CD4-positive, alpha-beta T cell treated with Interleukin-21 for 1 hour (primary cell): ENCODE results near the gene SIRPA.

ENCODE experiments used
- DNase-seq: peaks from one replicate; pipeline ENCODE4 v3.0.0-alpha.2; 2020

The SIRPA gene

DNA sequence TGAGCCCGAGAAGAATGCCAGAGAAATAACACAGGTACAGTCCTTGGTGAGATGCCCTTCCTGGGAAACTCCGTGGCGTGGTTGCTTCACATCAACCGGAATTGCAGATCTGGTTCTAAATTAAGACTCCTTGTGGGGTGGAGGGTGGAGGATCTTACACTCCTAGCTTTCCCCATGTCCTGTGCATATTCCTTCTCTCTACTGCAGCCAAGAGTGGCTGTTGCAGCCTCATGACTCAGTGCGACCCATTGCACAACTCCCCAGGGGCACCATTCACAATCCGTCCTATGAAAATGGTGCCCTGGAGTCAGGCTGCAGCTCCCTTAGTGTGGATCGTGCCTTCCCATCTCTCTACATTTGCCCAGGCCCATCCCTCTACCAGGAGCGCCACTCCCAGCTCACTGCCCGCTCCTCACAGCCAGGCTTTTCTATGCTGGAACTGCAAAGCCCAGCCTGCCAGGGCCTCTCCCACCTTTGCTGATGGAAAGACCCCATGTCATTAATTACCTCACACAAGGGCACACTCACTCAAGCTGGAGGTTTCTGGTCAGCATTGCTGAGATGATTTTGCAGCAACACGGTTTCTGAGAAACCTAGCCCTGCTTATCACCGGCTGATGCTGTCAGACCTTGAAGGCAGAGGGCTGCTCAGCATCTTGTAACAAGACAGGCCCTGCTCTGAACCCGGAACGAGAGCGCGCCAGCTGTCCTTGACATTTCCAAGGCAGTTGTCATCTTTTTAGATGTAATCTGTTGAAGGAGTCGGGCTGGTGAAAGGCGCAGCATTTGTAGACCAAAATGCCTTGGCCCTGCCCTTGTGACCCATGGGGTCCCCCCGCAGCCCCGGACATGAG is 39.7 kb downstream of the SIRPA start:
- no peak for DNase-seq

DNA sequence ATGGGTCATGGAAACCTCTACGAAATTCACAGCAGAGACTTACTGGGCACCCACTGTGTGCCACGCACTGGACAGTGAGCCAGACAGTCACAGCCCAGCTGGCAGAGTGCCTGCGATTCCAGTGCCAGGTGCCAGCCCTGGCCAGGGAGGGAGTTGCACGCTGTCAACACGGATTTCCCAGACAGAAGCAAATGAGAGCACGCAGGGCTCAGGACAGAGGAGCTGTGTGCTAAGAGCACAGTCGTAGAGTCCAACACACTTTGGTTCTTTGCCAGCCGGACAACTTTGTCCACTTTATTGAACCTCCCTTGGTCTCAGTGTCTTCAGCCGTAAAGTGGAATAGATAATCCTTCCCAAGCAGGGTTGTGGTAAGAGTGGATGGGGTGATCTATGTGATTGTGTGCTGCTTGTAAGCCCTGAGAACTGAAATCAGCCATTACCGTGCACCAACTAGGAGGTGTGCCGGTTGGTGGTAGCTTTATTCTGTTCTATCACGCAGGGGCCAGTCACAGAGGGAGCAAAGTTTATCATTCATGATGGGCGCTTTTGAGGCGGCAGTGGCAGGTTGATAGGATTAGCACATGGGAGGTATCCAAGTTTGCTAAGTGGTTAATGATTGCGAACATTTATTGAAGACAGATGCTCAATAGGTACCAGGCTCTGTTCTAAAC is 40.6 kb downstream of the SIRPA start:
- no peak for DNase-seq

DNA sequence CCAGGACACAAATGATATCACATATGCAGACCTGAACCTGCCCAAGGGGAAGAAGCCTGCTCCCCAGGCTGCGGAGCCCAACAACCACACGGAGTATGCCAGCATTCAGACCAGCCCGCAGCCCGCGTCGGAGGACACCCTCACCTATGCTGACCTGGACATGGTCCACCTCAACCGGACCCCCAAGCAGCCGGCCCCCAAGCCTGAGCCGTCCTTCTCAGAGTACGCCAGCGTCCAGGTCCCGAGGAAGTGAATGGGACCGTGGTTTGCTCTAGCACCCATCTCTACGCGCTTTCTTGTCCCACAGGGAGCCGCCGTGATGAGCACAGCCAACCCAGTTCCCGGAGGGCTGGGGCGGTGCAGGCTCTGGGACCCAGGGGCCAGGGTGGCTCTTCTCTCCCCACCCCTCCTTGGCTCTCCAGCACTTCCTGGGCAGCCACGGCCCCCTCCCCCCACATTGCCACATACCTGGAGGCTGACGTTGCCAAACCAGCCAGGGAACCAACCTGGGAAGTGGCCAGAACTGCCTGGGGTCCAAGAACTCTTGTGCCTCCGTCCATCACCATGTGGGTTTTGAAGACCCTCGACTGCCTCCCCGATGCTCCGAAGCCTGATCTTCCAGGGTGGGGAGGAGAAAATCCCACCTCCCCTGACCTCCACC is 42.2 kb downstream of the SIRPA start:
- DNase-seq: no peak

DNA sequence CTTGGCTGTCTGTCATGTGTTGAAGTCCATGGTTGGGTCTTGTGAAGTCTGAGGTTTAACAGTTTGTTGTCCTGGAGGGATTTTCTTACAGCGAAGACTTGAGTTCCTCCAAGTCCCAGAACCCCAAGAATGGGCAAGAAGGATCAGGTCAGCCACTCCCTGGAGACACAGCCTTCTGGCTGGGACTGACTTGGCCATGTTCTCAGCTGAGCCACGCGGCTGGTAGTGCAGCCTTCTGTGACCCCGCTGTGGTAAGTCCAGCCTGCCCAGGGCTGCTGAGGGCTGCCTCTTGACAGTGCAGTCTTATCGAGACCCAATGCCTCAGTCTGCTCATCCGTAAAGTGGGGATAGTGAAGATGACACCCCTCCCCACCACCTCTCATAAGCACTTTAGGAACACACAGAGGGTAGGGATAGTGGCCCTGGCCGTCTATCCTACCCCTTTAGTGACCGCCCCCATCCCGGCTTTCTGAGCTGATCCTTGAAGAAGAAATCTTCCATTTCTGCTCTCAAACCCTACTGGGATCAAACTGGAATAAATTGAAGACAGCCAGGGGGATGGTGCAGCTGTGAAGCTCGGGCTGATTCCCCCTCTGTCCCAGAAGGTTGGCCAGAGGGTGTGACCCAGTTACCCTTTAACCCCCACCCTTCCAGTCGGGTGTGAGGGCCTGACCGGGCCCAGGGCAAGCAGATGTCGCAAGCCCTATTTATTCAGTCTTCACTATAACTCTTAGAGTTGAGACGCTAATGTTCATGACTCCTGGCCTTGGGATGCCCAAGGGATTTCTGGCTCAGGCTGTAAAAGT is 43.5 kb downstream of the SIRPA start:
- DNase-seq: no peak

DNA sequence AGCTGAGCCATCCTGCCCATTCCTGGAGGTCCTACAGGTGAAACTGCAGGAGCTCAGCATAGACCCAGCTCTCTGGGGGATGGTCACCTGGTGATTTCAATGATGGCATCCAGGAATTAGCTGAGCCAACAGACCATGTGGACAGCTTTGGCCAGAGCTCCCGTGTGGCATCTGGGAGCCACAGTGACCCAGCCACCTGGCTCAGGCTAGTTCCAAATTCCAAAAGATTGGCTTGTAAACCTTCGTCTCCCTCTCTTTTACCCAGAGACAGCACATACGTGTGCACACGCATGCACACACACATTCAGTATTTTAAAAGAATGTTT is 44.0 kb downstream of the SIRPA start:
- no peak for DNase-seq

DNA sequence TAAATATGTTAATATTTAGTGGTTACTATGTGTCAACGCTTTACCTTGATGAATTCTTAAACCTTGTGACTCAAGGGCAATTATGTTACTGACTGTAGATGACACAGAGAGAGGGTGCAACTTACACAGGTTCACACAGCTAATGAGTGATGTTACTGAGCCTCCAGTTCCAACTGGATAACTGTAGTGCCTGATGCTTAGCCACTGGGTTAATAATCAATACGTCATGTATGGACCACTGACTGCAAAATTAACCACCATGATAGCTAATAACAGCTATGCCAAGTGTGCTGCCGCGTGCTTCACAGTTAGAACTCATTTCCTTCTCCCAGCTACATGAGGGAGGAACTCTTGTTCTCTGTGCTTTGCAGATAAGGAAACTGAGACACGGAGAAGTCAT is 45.4 kb downstream of the SIRPA start:
- no peak for DNase-seq

DNA sequence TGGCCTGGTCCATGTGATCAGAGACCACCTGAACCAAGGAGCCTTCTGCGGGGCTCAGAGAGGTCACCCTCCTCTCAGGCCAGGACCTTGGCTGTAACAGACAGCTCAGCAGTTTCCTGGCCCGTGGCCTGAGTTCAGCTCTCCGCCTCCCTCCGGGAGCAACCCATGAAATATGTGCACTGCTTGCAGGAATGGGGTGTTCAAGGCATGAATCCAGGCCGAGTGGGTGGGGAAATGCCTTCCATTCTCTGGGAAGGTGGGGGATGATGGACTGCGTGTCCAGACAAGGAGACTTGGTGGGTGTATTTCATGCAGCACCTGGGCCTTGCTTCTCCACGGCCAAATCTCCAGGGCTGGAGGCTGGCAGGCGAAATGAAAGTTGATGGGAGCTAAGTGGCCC is 46.0 kb downstream of the SIRPA start:
- DNase-seq: no peak

DNA sequence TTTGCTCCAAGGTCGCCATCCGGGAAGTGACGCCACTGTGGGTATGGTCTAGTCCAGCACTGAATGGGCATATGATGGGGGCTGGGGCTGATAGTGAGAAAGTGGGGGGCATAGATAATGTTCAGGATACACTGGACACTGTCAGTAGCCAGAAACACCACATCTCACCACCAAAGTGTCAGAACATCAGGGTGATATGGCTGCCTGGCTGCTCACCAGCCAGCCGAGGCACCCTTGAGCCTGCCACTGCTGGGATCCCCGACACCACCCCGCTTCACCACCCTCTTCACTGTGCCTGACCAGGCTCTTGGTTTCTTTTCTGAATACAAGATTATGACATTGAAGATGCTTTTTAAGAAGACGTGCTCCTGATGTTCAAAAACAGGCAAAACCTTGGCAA is 46.9 kb downstream of the SIRPA start:
- DNase-seq: no peak

DNA sequence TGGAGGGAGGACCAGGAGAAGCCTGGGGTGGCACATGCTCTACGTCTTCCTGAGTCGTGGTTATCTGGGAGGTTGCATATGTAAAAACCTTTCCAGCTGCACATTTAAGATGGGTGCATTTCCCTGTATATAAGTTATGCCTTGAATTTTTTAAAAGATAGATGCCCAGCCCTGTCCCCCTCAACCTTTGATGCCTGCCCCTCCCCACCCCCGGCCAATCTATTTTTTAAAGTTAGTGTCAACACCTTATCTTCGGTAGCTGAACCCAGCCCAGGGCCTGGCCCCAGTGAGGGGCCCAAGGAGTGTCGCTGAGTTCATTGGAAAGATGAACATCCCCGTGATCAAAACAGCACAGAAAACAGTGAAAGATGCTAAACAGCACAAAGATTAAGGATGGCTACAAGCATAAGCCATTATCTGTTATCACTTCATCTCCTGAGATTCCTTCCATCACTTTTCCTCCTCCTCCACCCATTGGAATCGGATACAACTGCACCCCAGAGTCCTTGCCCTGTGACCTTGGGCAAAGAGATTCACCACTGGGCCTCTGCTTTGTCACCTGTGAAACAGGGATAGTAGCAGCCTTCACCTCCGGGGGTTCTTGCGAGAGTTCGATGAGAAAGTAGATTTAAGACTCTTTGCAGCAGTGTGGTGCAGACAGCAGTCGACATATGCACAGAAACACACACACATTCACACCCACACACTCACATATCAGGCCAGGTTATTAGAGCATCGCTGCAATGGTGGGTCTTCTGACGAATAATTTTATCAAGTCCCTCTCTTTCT is 47.5 kb downstream of the SIRPA start:
- no peak for DNase-seq

DNA sequence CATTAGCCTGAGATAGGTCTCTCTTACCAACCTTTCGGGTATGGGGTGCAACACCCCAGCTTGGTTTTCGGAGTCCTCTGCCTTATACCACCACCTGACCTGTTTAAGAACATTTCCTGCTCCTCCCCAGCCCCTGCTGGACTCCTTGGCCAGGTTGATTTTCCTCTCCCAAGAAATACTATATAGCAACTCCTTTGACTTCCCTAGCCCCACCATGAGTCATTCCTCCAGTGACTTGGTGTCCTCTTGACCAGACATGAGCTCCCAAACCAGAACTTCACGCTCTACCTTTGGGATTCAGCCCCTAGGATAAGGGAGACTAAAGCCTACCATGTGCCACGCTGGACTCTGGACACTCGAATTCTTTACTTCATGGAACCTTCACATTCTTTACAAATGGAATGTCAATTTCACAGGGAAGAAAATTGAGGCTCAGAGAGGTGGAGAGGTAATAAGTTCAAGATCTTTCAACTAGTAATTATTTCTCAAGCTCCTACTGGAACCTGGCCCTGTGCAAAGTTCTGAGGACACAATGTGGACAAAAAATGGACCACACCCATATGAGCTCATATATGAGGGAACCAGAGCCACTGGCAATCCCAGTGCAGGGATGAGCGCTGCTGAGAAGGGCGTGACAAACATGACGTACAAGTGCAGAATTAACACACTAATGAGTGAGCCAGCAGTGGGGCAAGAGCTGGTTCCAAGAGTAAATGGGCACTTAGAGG is 48.2 kb downstream of the SIRPA start:
- peak; percentile 17 for DNase-seq

DNA sequence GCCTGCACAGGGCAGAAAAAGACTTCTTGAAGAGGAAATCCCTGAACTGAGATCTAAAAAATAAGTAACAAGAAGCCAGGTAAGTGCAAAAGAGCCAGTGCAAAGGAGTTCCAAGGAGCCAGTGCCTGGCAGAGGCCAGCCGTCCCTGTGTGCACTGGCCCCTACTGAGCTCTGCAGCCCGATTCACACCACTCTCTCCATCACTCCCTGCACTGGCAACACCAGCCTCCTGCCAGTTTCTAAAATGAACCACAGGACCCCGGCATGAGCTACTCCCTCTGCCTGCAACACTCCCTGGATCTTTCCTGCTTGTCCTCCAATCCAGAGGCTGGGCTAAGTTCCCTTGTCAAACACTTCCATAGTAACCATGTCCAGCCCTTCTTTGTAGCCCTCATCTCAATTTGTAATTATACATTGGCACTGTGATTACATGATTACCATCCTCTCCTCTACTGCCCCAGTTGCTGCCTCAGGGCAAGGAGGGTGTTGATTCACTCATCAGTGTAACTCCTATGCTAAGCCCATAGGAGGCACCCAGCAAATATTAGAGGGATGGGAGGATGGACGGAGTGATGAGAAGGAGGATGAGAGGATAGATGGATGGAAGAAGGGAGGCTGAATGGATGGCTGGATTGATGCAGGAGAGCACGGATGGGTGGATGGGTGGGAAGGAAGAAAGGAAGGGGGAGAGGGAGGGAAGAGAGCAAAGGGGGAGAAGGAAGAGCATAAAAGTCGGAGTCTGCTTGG is 49.3 kb downstream of the SIRPA start:
- no peak for DNase-seq

DNA sequence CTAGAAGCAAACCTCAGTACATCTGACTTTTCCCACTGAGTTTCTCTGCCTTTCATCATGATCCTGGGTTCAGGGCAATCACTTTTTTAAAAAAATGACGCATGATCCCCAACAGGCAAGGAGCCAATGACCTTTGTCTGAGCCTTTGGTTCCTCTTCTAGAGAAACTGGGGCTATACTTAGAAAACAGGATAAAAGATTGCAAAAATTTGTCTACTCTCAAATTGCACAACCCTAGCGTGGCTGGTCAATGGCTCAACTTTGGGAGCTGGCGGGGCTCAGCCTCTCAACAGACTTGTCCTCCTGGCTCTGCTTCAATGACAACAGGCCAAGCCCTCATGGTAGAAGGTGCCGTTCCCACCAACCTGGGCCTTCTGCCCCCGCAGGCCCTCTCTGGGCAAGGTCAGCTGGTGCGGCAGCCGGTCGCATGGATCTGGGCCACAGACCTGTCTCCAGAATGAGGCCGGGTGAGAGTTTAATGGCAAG is 50.0 kb downstream of the SIRPA start:
- DNase-seq: peak; percentile 19

DNA sequence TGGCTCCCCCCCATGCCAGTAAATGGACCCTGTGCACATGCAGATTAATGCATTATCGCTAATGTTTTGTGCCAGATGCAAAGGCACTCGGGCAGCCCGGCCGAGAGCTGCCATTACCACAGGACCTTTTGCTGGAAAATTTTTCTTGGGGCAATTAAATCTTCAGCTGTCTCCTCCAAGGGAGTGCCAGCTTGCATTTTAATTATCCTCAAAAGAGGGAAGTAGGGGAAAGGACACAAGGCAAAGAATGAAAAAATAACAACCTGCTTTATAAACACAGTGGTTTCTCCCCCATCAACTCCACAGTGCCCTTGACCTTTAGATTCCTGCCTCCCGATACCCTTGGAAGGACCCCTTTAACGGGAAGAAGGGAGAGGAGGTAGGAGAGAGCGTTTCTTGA is 50.5 kb downstream of the SIRPA start:
- no peak for DNase-seq

DNA sequence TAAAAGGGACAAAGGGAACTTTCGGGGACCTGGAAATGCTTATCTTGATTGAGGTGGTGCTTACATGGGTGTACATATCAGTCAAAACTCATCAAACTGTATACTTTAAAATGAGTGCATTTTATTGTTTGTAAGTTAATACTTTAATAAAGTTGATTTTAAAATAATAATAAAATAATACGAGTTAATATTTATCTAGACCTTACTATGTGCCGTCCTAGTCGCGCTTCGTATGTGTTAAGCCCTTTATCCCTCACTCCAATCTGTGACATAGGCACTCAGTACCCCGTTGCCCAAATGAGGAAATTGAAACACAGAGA is 51.2 kb downstream of the SIRPA start:
- DNase-seq: no peak

DNA sequence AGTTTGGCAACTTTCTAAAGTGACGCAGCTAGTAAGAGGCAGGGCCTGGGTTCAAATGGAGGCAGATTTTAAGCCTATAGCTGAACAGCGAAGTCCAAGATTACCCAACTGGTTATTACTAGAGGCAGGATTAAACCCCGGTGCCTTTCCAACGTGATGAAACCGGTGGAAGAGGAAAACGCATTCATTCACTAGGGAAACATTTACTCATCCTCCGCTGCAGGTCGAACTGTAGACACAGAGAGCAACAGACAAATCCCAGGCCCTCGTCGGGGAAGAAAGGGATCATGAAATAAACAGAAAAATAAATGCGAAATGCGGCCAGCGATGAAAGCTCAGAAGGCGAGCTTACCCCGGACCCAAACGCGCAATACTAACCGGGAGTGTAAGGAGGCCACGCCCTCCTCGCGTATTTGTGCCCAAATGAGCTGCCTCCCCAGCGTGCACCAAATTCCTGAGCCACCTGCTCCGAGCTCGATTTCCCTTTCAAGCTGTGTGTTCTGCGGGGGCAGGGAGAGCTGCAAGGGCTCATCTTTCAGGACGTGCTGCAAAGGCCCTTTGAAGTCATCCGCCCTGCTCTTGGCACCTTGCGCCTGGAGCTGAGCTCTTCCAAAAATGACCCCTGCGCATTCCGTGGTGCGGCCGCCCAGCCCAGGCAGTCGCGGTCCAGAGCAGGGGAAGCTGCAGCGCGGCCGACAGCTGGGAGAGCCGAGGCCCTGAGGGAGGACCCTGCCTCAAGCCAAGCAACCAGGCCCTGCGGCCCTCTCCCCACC is 51.7 kb downstream of the SIRPA start:
- peak; percentile 22 for DNase-seq

DNA sequence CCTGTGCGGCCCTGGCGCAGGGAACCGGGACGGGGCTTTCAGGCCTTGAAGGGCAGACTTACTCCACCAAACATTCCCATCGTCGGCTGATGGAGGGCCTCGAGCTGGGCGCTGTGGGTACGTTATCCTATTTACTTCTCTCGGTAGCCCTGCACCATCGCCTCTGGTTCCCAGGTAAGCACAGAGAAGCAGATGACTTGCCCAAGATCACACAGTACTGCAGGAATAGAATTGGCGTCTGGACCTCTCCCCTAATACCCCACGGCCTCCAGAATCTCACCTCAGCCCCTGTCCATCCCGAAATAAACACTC is 52.3 kb downstream of the SIRPA start:
- no peak for DNase-seq

DNA sequence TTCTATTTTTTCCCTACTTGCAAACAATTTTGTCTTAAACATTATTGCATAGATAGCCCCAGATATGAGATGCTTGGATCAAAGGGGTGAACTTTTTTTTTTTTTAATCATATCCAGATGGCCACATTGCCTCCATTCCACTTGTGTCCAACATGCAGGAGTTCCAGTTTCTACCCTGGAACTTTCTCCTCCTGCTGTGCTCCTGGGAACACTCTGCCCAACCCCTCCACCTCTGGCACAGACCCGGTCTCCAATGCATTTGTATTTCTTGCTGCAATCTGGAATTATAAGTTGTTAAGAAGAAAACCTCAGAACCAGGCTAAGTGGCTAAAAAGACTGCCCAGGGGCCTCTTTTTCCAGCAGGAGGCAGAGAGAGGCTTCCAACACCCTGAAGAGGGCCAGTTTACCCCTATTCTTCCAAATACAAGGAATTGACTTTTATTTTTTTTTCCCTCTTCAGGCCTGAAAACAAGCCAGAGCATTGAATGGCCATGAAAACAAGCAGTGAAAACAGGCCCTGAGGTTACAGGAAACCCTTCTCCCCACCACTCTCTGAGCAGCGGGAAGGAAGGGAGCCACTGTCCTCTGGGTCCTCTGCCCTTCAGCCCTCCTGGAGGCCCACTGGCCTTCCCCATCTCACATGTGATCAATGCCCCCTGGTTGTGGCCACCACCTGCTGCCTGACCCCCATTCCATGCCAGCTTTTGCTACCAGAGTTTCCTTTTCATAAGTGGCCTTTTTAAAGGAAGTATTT is 54.3 kb downstream of the SIRPA start:
- no peak for DNase-seq

DNA sequence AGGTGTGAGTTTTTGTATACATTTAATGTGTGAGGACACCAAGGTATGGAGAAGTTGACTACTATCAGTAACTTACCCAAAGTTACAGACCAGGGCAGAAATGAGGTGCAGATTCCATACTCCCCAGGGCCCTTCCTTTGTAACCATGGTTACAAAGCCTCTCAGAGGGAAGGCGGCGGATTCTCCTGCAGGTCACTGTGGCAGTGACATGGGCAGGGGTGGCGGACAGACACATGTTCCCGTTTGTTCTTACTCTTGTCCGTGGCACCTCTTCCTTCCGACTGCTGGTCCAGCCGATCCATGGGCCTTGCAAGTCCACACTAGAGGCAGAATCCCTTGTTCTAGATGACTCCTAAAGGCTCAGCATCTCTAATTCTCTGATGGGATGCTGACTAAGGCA is 55.6 kb downstream of the SIRPA start:
- no peak for DNase-seq

DNA sequence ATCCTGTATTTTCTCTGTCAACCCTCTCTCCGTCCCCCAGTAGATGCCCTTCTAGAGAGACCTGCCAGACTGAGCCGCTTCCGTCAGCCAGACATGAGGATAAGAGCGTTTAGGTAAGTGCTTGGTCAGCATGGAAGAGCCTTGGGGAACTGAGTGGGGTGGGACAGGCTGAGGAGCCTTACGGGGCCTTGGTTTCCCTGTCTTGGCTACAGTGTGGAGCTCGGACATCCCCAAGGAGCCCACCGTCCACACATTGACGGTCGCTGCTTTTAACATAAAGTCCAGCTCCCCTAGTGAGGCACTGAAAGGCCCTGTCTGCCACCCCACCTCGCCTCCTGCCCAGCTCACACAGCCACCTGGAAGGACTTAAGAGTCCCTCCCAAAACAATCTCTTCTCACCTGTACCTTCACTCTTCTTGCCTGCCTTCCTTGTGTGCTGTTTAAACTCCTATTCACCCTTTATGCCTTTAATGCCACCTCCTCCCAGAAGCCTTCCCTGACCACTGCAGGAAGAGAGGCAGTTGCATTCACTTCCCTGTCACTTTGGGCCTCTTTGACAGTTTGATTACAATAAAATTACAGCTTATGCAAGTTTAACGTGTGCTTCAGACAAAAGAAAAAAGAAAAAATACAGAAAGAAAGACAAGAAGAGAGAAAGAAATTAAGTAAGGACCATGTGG is 56.4 kb downstream of the SIRPA start:
- no peak for DNase-seq
